Measurements from ENCODE around the gene DNAH9.
"Not testable (repeated sequence)": the region's sequence is repeated elsewhere in the genome, so short reads cannot be mapped to it uniquely, and the experiment has no call there.

DNAH9 gene

GRCh38 chr17:11928436-11928835, 330.2 kb downstream of the DNAH9 start:
- DNase-seq, result no peak

- DNase-seq, result no peak
Observed at GRCh38 chr17:11932337-11932898, 334.1 kb downstream of the DNAH9 start.

- no peak for DNase-seq
Observed at GRCh38 chr17:11935734-11936406, 337.6 kb downstream of the DNAH9 start.

- DNase-seq, result no peak
Observed at GRCh38 chr17:11940904-11941303, 342.6 kb downstream of the DNAH9 start.

- not testable (repeated sequence) for DNase-seq
Observed at GRCh38 chr17:11943086-11943485, 344.8 kb downstream of the DNAH9 start.

- no peak for DNase-seq
Observed at GRCh38 chr17:11943759-11944347, 345.6 kb downstream of the DNAH9 start.

- DNase-seq, result no peak
Observed at GRCh38 chr17:11944587-11944986, 346.3 kb downstream of the DNAH9 start.

- DNase-seq, result no peak
Observed at GRCh38 chr17:11948789-11949188, 350.5 kb downstream of the DNAH9 start.

GRCh38 chr17:11949571-11949970, 351.3 kb downstream of the DNAH9 start:
- DNase-seq, result not testable (repeated sequence)

- no peak for DNase-seq
Observed at GRCh38 chr17:11950771-11951519, 352.7 kb downstream of the DNAH9 start.

- no peak for DNase-seq
Observed at GRCh38 chr17:11952610-11953009, 354.3 kb downstream of the DNAH9 start.

- DNase-seq, result no peak
Observed at GRCh38 chr17:11953924-11954323, 355.7 kb downstream of the DNAH9 start.

- DNase-seq, result no peak
Observed at GRCh38 chr17:11954936-11955335, 356.7 kb downstream of the DNAH9 start.

GRCh38 chr17:11969565-11969964, 371.3 kb downstream of the DNAH9 start:
- DNase-seq, result no peak

- DNase-seq, result not testable (repeated sequence)
Observed at GRCh38 chr17:11972741-11973140, 374.5 kb downstream of the DNAH9 start.

GRCh38 chr17:11979795-11980194, 381.5 kb downstream of the DNAH9 start:
- no peak for DNase-seq

- DNase-seq, result no peak
Observed at GRCh38 chr17:11980813-11981212, 382.5 kb downstream of the DNAH9 start.

GRCh38 chr17:11981862-11982261, 383.6 kb downstream of the DNAH9 start:
- DNase-seq, result no peak

- no peak for DNase-seq
Observed at GRCh38 chr17:11986179-11986941, 388.1 kb downstream of the DNAH9 start.

- DNase-seq, result no peak
Observed at GRCh38 chr17:11986942-11987329, 388.7 kb downstream of the DNAH9 start.

GRCh38 chr17:11990363-11990983, 392.2 kb downstream of the DNAH9 start:
- DNase-seq, result no peak

- no peak for DNase-seq
Observed at GRCh38 chr17:11991461-11991860, 393.2 kb downstream of the DNAH9 start.
